Suprapubic skin (tissue), 3 donors: ENCODE results near the gene RNF19B.

Experiments
- CTCF ChIP-seq, 2 donors: fragments of 200-600 bp in 1 of 2; fragments of 450-650 bp in 1 of 2; sonication (generic) in 1 of 2; IDR thresholded peaks; one replicate each; pipeline ENCODE4 v1.5.1; 2016 to 2019; ENCODE audit warnings: antibody characterized with exemption in 2 of 2, mild to moderate bottlenecking in 1 of 2, moderate library complexity in 1 of 2
- EP300 ChIP-seq: sonication (generic); formaldehyde crosslinking; IDR thresholded peaks from one replicate; pipeline ENCODE4 v1.6.1; 2017; ENCODE audit warnings: antibody characterized with exemption
- POLR2A ChIP-seq, 2 donors: fragments of 450-650 bp; IDR thresholded peaks; one replicate each; pipeline ENCODE4 v1.6.1; 2017; ENCODE audit warnings: antibody characterized with exemption in 2 of 2, mild to moderate bottlenecking in 2 of 2, moderate library complexity in 2 of 2

GRCh38 chr1:32991819-32992488 is 27.3 kb upstream of the RNF19B start:
- TF ChIP-seq CTCF (IDR thresholded peaks at IDR 0.05) (no peak), POLR2A (IDR thresholded peaks at IDR 0.05) (no peak), EP300 (no peak)
